DND-41 (cell line): ENCODE measurements around the gene PSMD3.

Source experiments
- ATAC-seq: fragments of 200-7000 bp; cut with Tn5 transposase; 3 replicates; pipeline ENCODE4 v1.9.1; 2021; ENCODE audit warnings: low read depth; ENCODE audit not compliant: insufficient read depth
- DNase-seq: peaks from one replicate; pipeline ENCODE4 v3.0.0-alpha.2; 2020
- H2AFZ ChIP-seq: 2 replicates; pipeline ENCODE4 v1.6.0; 2012; ENCODE audit warnings: low read depth, low read length
- H3K27ac ChIP-seq: 2 replicates; pipeline ENCODE4 v1.5.1; 2012; ENCODE audit warnings: low read length, inconsistent platforms
- H3K27me3 ChIP-seq: fragments of 200-600 bp; sonication (generic); 2 replicates; pipeline ENCODE4 v1.6.0; 2012; ENCODE audit warnings: low read length, mild to moderate bottlenecking, inconsistent platforms; ENCODE audit not compliant: insufficient read depth, poor library complexity
- H3K36me3 ChIP-seq: 2 replicates; pipeline ENCODE4 v1.5.1; 2012; ENCODE audit warnings: low read length, inconsistent platforms; ENCODE audit not compliant: insufficient read depth
- H3K4me1 ChIP-seq: 2 replicates; pipeline ENCODE4 v1.5.1; 2012; ENCODE audit warnings: mild to moderate bottlenecking, low read length; ENCODE audit not compliant: insufficient read depth
- H3K4me2 ChIP-seq: 2 replicates; pipeline ENCODE4 v1.6.0; 2012; ENCODE audit warnings: mild to moderate bottlenecking, moderate library complexity, low read length, inconsistent platforms; ENCODE audit not compliant: insufficient read depth
- H3K4me3 ChIP-seq, 2 experiments: fragments of 200-600 bp in 1 of 2; shearing (Covaris generic) in 1 of 2; 2 replicates each; pipeline ENCODE4 v1.5.1; 2012 to 2016; ENCODE audit warnings: inconsistent platforms in 2 of 2, low read length in 2 of 2, mild to moderate bottlenecking in 2 of 2, low read depth in 1 of 2, moderate library complexity in 1 of 2
- H3K79me2 ChIP-seq: 2 replicates; pipeline ENCODE4 v1.6.0; 2012; ENCODE audit warnings: low read length, inconsistent platforms; ENCODE audit not compliant: insufficient read depth
- H3K9ac ChIP-seq: 2 replicates; pipeline ENCODE4 v1.6.0; 2012; ENCODE audit warnings: low read depth, mild to moderate bottlenecking, inconsistent platforms, low read length, moderate library complexity
- H3K9me3 ChIP-seq: 2 replicates; pipeline ENCODE4 v1.5.1; 2012; ENCODE audit warnings: low read length, moderate library complexity, mild to moderate bottlenecking, inconsistent platforms; ENCODE audit not compliant: insufficient read depth, severe bottlenecking
- H4K20me1 ChIP-seq: 2 replicates; pipeline ENCODE4 v1.6.0; 2012; ENCODE audit warnings: low read length; ENCODE audit not compliant: insufficient read depth
- EZH2 ChIP-seq: IDR thresholded peaks from 3 replicates; pipeline ENCODE4 v1.6.1; 2012; ENCODE audit warnings: borderline replicate concordance, low read depth, mild to moderate bottlenecking, moderate library complexity, low read length, inconsistent platforms; ENCODE audit not compliant: severe bottlenecking
- TF ChIP-seq, protein P1 (sequence below): IDR thresholded peaks from 2 replicates; pipeline ENCODE4 v1.5.1; 2012; ENCODE audit warnings: borderline replicate concordance, low read length, moderate library complexity, mild to moderate bottlenecking; ENCODE audit not compliant: poor library complexity, severe bottlenecking; ENCODE audit errors: extremely low read depth

PSMD3 gene

GRCh38 chr17:39965017-39965699, 15.4 kb upstream of the PSMD3 start:
- Histone ChIP-seq H3K9me3 (no peaks in the 10 kb centered on the region), H4K20me1 (no peaks in the 10 kb centered on the region), H3K4me3 (no peak overlapping the region), H3K9ac (no peak overlapping the region), H3K79me2 (no peaks in the 10 kb centered on the region), H2AFZ (no peak overlapping the region), H3K27ac (no peak overlapping the region), H3K36me3 (no peaks in the 10 kb centered on the region), H3K27me3 (peaks cover 10% of the 10 kb centered on the region), H3K4me1 (no peaks in the 10 kb centered on the region), H3K4me2 (no peak overlapping the region)
- TF ChIP-seq, protein P1, sequence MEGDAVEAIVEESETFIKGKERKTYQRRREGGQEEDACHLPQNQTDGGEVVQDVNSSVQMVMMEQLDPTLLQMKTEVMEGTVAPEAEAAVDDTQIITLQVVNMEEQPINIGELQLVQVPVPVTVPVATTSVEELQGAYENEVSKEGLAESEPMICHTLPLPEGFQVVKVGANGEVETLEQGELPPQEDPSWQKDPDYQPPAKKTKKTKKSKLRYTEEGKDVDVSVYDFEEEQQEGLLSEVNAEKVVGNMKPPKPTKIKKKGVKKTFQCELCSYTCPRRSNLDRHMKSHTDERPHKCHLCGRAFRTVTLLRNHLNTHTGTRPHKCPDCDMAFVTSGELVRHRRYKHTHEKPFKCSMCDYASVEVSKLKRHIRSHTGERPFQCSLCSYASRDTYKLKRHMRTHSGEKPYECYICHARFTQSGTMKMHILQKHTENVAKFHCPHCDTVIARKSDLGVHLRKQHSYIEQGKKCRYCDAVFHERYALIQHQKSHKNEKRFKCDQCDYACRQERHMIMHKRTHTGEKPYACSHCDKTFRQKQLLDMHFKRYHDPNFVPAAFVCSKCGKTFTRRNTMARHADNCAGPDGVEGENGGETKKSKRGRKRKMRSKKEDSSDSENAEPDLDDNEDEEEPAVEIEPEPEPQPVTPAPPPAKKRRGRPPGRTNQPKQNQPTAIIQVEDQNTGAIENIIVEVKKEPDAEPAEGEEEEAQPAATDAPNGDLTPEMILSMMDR = no peak
- TF ChIP-seq EZH2 = no peak
- DNase-seq (no peak), ATAC-seq (no peak)

- H3K27me3 ChIP-seq = peaks cover 24% of the 10 kb centered on the region
- H3K4me2 ChIP-seq = no peak overlapping the region
- H3K27ac ChIP-seq = no peak overlapping the region
- no peak for DNase-seq
- no peaks in the 10 kb centered on the region for H3K9me3 ChIP-seq
- no peak for ATAC-seq
- H3K4me3 ChIP-seq = no peak overlapping the region
- H3K4me1 ChIP-seq = no peaks in the 10 kb centered on the region
- H4K20me1 ChIP-seq = no peaks in the 10 kb centered on the region
- H2AFZ ChIP-seq = no peak overlapping the region
- H3K36me3 ChIP-seq = no peaks in the 10 kb centered on the region
- H3K79me2 ChIP-seq = no peaks in the 10 kb centered on the region
- no peak overlapping the region for H3K9ac ChIP-seq
- TF ChIP-seq EZH2 = no peak
- TF ChIP-seq, protein P1 = no peak
Observed at GRCh38 chr17:39966771-39967170, 13.8 kb upstream of the PSMD3 start.

DNA sequence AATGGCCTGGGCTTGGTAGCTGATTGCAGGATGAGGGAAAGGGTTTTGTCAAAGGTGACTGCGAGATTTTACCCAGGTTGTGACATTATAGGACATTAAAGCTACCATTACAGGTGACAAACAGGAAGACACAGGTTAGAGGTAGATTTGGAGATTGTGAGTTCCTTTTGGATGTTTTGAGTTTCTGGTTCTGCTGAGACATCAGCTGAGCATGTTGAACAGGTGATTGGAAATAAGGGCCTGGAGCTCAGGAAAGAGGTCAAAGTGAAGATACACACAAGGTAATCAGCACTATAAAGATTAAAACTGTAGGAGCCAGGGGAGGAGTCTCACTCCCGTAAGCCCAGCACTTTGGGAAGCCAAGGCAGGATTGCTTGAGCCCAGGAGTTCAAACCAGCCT, 11.8 kb upstream of the PSMD3 start:
- H3K4me2 ChIP-seq = no peak overlapping the region
- no peak overlapping the region for H2AFZ ChIP-seq
- no peak overlapping the region for H3K4me3 ChIP-seq
- H3K36me3 ChIP-seq = no peaks in the 10 kb centered on the region
- no peak for ATAC-seq
- no peak overlapping the region for H3K27ac ChIP-seq
- H4K20me1 ChIP-seq = no peaks in the 10 kb centered on the region
- DNase-seq = no peak
- no peak for TF ChIP-seq EZH2
- TF ChIP-seq, protein P1 = no peak
- H3K27me3 ChIP-seq = peaks cover 27% of the 10 kb centered on the region
- H3K4me1 ChIP-seq = no peaks in the 10 kb centered on the region
- H3K9me3 ChIP-seq = no peaks in the 10 kb centered on the region
- H3K9ac ChIP-seq = no peak overlapping the region
- H3K79me2 ChIP-seq = no peaks in the 10 kb centered on the region
